ENCODE data around the gene C9orf50.
"Not testable (repeated sequence)": the region's sequence is repeated elsewhere in the genome, so short reads cannot be mapped to it uniquely, and the experiment has no call there.

C9orf50 gene, protein sequence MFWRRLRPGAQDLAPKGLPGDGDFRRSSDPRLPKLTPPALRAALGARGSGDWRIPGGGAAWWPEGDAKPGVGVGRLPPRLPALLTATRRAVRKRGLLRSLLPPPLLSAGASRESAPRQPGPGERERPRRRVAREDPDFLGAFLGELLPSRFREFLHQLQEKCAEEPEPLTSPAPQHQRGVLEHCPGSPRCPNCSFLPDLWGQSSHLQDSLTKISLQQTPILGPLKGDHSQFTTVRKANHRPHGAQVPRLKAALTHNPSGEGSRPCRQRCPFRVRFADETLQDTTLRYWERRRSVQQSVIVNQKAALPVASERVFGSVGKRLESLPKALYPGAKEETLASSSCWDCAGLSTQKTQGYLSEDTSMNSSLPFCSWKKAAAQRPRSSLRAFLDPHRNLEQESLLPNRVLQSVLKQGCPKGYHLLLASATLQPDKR

DNA sequence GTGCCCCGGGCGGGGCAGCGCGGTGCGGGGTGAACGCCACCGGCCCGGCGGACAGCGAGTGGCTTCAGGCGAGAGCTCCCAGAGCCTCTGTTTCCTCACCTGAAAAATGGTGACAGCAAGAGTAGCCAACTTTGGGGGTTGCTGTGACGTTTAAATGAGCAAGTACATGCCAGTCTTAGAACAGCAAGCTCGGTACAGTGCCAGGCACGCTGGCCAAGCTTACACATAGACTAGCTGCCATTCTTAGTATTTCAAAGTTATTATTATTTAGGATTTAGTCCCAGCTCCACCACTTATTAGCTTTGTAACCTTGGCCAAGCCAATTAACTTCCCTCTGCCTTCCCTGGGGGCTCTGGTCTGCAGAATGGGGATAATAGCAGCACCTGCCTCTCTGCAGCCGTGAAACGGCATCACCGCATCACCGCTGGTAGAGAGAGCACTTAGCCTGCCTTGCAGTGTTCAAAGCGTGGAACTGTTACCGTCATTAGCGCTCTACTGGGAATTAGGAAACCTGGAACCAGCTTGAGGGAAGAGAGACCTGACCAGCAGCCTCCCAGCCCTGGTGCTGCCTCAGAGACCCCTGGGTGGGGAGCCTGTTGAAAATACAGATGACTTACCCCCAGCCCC lies at the start of gene C9orf50:
Gene C9orf50 (minus strand): TSS at position 433 of the 627 bp plus-strand sequence. CDS start 527 bp downstream, outside the sequence.
- no peak for DNase-seq

DNA sequence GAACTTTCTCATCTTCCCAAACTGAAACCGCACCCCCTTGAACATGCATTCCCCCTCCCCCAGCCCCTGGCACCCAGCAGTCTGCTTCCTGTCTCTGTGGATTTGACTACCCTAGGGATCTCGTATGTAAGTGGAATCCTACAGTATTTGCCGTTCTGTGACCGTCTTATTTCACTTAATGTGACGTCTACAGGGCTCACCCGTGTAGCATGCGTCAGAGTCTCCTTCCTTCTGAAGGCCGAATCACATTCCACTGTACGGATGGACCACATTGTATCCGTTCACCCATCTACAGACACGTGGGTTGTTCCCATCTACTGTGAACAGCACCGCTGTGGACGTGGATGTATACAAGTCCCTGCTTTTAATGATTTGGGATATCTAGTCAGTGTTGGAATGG lies 49.0 kb upstream of the C9orf50 start:
- no peak for DNase-seq

DNA sequence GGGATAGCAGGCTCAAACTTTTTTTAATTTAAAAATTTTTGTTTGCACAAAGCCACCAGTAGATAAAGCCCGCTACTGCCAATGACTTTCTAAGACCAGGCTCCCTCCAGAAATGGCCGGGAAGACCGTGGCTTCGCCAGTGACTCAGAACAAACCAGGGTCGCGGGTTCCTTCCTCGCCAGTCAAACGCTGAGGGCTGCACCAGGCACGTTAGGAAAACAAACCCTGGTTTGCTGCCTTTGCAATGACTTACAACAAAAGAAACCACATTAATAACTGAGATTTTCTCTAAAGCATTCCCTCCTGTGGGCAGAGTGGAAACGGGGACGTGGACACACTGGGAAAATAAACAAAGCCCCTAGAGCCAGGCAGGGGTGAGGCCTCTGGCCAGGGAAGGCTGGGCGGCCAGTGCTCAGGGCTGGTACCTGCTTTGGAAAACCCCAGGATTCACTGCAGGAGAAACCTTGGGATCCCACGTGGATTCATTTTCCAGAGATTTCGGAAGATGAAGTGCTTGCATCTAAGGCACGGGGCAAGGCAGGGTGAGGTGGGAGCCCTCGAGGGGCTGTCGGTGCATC lies 48.3 kb upstream of the C9orf50 start:
- no peak for DNase-seq

DNA sequence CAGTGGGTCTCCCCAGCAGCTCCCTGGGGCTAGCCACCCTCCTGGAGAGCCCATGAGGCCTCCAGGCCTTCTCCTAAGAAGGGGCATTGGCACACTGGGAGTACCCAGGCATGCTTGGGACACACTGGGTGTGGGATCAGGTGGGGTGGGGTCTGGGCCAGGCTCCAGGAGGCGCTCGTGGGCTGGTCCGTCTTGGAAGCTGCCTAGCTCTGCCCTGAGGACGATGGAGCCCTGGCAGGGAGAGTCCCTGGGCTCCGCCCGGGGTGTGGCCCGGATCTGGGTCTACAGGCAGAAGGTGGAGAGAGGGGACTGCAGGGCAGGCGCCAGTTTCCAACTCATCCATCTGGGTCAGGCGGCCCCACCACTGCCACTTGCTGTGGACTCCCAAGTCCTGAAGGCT lies 46.9 kb upstream of the C9orf50 start:
- no peak for DNase-seq

DNA sequence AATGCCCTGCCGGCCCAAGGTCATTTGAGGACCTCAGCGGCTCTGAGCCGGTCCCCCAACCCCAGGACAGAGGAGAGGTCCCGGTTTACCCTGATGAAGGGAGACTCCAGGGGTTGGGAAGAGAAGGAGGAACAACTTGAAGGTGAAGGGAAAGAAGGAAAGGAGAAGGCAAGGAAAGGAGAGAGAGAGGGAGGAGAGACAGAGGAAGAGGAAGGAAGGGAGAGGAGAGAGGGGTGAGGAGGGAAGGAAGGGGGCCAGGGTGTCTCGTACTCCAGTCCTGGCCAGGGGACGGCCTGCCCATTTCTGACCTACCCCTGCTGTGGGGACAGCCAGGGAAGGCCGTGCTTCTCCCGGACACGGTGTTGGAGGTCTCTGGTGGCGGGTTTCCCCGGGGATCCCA lies 46.5 kb upstream of the C9orf50 start:
- DNase-seq = no peak

DNA sequence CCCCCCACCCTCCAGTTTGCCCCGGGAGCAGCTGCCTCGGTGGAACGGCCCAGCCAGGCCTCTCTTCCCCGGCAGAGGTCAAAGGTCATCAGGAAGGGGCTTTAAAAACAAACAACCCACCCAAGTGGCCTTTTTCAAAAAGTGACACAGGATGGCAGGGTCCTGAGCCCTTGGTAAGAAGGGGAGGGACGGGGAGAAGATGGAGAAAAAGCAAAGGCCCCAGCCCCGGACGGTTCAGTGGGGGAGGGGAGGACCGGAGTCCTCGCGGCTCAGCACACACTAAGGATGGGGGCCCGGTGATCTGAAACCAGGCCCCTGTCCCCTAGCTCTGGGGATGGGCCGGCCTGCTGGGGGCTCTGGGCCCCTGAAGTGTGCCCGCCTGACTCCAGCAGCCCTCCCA lies 45.7 kb upstream of the C9orf50 start:
- DNase-seq = no peak

DNA sequence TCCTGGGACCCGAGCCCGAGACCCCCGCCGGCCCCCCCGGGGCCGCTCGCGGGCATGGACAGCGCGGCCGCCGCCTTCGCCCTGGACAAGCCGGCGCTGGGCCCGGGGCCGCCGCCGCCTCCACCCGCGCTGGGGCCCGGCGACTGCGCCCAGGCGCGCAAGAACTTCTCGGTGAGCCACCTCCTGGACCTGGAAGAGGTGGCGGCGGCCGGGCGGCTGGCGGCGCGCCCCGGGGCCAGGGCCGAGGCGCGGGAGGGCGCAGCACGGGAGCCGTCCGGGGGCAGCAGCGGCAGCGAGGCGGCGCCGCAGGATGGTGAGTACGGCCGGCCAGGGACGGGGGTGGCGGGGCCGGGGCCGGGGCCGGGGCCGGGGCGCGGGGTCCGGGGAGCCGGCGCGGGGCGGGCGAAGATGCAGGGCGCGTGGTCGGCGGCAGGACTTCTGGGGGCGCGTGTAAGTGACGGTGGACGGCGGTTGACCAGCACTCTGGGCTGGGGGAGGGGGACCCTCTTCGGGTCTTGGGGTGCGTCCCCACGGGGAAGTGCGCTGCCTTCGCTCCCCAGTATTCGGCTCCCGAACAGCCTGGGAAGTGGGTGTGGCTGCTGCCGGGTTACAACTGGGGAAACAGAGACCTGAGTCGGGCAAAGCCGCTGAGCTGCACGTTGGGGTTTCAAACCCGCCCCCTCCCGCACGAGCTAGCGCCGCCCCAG lies 45.1 kb upstream of the C9orf50 start:
- no peak for DNase-seq

DNA sequence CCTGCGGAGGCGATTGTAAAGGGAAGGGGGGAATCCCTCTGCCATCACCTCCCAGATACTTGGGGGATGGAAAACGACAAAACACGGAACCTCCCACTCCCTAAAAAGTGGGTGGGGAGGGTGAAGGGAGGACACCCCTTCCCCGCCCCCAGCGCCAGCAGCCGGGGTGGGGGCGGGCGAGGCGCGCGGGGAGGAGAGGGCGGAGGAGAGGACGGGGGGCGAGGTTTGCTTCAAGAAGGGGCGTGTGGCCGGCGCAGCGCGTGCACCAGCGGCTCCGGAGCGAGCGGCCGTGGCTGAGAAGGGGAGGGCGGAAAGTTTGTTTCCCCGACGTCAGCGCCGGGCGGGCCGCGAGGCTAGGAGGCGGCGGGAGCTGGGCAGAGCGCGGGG lies 44.5 kb upstream of the C9orf50 start, which contains the start of gene PRRX2:
Gene PRRX2 (plus strand): TSS at position 259 of the 387 bp plus-strand sequence. CDS start 221 bp downstream, outside the sequence.
- no peak for DNase-seq

DNA sequence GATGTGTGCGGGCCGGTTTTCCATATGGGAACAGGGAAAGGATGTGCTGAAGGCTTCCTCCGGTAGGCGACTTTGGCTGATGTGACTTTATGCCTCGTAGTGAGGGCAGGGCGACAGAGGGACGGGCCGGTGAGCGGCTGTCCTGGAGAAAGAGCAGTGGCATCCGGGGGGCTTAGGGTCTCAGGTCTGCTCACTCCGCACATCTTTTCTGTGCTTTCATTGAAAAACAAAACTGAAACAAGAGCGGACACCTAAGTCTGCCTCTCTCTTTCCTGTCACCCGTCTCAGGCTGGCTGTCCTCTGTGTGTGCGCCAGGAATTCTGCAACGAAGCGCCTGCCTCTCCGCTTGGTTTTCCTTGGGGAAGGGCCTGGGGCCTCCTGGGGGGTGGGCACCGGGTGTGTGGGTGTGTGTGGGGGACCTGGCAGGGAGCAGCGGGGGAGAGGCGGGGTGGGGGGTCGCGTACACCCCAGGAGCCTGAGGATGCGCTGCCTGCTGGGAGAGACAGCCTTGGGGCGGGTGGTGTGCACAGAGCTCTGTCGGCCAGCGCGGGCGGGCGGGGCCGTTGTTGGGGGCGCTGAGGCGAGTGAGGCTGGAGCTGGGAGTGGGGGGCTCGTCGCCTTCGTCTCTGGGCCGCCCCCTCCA lies 44.0 kb upstream of the C9orf50 start:
- no peak for DNase-seq

DNA sequence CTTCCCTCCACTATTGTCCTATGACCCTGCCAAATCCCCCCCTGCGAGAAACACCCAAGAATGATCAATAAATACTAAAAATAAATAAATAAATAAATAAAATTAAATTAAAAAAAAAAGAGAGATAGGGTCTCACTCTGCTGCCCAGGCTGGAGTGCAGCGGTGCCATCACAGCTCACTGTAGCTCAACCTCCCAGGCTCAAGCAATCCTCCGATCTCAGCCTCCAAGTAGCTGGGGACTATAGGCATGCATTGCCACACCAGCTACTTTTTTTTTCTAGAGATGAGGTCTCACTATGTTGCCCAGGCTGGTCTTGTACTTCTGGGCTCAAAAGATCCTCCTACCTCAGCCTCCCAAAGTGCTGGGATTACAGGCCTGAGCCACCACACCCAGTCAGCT lies 41.3 kb upstream of the C9orf50 start:
- DNase-seq = not testable (repeated sequence)

DNA sequence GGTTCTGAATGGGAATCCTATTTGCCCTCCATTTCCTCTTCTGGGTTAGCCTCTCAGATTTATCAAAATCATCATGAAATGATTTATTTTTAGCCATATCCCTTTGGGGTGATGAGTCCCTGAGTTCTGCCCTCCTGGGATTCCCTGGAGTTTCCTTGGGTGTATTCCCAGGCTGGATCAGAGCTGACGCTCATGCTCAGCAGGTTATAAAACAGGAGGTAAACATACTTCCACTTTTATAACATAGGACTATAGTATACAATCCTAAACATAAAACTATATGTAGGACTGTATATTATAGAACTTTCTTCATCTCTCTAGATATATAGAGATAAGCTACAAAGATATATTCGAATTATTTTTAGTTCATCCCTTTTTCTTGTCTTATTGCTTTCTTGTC lies 40.1 kb upstream of the C9orf50 start:
- no peak for DNase-seq

DNA sequence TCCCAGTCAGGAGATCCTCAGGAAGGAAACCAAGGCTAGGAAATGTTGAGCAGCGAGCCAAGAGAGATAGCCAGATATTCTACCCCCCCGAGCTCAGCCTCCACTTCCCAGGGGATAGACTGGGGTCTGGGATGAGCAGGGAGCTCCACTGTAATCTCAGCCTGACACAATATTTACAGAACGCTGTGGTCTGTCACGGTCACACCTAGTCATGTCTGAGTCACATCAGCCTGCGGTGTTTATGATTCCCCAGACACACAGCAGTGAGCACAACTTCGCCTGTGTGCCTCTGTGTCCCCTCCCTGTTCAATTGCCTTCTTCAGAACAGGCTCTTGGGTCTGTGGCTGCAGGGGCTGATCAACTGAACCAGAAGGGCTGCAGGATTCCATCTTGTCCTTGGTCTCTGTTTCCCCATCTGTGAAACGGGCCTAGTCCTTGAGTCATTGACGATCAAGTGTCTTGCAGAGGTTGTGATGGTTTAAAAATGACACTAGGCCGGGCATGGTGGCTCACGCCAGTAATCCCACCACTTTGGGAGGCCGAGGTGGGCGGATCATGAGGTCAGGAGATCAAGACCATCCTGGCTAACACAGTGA lies 36.0 kb upstream of the C9orf50 start:
- no peak for DNase-seq

DNA sequence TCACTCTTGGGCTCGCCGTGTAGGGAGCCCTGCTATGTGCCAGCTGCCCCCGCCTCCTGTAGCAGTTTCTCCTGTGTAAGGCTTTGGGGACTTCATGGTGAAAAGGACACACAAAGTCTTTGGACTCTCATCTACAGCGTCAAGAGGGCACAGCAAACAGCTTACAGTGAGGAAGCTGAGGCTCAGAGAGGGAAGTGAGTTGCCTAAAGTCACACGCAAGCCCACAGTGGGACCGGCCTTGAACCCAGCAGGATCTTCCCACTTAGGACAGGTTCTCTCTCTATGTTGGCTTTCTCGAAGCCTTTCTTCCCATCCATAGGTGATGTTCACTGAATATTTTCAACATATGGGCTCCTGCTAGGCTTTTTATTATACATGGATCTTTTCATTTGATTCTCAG lies 34.8 kb upstream of the C9orf50 start:
- DNase-seq = no peak

DNA sequence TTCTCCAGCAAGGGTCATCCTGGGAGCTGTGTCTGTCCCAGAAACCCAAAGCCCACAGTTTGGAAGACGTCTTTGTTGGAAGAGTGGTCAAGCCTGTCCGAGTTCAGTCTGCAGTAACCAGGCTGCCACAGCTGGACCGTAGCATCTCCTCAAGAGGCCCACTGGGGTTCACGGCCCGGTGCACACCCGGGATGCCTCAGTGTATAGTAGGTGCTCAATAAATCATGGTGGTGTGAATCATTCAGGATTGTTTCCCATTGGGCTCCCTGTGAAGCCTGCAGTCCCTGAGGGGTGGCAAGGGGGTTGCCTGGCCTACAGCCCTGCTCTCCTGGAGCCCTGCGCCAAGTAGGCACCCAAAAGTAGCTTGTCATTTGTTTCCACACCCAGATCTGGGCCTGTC lies 34.3 kb upstream of the C9orf50 start:
- no peak for DNase-seq

DNA sequence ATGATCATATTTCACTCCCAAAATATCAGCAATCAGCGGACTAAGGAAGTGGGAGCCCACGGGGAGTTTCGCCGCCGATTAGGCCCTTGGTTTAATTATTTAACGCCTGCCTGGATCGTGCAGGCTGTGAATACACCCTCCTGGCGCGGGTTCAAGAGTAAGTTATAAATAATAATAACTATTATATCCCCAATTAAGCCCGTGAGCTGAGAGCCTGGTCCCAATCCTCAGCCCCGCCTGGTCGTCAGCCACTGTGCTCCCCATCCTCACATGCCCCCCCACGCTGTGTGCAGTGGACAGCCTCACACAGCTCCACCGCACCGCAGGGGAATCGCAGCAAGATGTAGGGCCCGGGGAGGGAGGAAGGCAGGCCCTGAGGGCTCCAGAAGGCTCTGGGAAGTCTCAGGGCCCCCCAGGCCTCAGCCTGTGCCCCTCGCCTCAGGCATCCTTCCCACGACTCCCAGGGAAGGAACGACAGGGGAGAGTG lies 33.7 kb upstream of the C9orf50 start:
- DNase-seq = no peak

DNA sequence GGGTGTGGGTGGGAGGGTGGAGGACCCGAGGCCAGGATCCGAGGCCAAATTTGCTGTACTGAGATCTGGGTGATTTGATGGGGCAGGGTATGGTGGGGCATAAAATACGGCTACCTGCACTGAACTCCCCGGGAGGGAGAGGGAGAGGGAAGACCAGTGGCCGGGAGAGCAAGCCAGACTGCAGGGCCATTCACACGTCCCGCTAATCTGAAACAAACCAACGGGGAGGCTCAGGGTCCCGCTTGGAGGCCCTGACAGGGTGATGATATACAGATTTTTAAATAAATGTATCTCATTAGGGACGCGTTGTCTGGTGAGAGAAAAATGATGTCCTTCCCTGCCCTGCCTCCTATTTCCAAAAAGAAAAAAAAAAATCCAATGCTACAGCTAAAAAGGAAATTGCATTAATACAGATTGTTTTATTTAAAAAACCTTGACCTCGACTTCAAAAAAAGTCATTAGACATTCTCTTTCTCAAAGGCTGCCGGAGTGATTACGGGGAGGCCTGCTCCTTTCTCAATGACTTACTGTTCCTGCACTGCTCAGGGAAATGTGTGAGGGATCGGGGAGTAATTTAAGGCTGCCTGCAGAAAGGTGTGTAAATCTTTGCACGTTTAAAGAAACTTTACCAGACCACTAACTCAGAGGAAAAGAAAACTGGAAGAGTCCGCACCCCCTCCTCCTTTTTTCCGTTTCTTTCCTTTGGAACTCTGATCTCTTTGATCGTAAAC lies 33.1 kb upstream of the C9orf50 start:
- DNase-seq = no peak

DNA sequence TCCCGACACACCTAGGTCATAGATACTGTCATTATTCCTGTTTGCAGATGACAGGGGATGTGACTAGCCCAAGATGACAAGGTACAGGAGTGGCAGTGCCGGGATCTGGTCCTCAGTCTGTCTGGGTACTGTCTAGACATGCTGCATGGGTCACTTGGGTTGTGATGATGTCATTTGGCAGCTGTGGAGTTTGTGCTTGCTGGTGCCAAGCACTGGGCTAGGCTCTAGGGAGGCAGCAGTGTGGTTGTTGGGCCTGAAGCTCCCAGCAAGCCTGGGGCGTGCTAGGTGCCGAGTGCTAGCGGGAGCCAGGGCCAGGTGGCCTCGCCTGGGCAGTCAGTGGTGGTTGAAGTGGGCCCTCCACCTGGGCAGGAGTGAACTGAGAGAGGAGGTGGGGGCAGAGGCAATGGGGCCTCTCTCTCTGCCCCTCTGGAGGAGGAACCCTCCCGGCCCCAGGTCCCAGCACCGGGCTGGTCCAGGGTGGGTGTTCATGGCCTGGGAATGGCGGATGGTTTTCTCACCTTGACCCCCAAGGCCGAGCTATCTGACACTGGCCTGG lies 29.9 kb upstream of the C9orf50 start:
- DNase-seq = no peak

DNA sequence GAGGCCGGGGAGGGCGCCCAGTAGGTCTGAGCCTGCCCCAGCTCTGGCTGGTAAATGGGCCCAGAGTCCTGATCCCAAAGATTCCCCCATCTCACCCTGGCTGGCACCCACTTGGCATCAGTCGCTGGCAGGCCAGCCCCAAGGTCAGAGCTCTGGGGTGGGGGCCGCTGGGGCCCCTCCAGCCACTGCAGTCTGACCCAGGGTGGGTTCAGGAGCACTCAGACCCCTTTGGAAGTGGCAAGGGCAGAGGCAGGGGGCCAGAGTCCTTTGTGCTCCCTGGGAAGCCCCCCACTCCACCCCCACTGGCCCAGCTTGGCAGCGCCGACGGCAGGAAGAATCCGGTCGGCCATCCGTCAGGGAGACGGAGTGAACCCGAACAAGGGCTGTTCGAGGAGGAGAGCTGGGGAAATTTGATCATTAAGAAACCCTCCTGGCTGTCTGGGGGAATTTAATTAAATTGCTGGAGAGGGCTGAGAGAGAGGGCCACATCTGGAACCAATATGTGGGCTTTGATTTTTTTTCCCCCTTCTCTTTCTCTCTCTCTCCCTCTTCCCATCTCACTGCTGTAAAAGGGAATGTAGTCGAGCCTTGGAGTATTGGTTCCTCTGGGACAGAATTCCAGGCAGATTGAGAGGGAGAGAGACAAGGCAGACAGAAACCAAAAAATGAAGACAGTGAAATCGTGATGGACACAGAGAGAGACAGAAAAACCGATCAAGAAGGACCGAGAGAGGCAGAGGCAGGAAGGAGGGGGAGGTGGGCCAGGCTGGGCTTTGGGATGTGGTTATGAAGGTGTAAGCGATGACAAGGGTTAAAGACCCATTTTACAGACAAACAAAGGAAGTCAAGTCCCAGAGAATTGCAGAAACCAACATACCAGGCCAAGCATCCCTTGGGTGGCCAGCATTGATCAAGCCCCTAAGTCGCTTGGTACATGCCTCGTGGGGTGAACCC lies 29.1 kb upstream of the C9orf50 start:
- DNase-seq = no peak

DNA sequence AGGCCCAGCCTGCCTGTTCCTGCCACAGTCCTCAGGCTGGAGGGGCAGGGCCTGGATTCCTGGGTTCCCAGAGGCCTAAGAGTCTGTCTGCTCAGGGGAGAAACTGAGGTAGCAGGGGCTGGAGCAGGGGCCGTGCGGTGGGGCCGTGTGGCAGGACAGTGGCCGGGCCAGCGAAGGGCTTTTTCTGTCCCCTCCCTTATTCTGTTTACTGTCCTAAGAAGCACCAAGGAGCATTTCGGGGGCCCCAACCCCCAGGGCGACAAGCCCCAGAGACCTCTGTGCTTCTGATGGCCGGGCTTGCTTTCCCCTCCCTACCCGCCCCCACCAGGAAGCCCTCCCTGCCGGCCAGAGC lies 27.8 kb upstream of the C9orf50 start:
- no peak for DNase-seq
